ENCODE data around the gene TBPL1.

GRCh38 chr6:133953634-133954415 lies 801 bp downstream of the TBPL1 start:
- TF ChIP-seq GATA2 (IDR thresholded peaks at IDR 0.05; ENCODE audit: low read depth, low read length): no peak
- TF ChIP-seq GATA3 (IDR thresholded peaks at IDR 0.05; ENCODE audit: low read depth, low read length): no peak

All from SH-SY5Y (cell line).